Stimulated activated CD4-positive, alpha-beta T cell treated with anti-CD3 and anti-CD28 coated beads, Interleukin-4, amount 100 ng/mL, for 1 hour (primary cell): ENCODE results near the gene CUL4A.
"Not testable (repeated sequence)": the region's sequence is repeated elsewhere in the genome, so short reads cannot be mapped to it uniquely, and the experiment has no call there.

Experiments
- DNase-seq: peaks from one replicate; pipeline ENCODE4 v3.0.0-alpha.2; 2020

Gene CUL4A

GRCh38 chr13:113297370-113298042, 88.1 kb downstream of the CUL4A start:
- peak; percentile 29 for DNase-seq

DNA sequence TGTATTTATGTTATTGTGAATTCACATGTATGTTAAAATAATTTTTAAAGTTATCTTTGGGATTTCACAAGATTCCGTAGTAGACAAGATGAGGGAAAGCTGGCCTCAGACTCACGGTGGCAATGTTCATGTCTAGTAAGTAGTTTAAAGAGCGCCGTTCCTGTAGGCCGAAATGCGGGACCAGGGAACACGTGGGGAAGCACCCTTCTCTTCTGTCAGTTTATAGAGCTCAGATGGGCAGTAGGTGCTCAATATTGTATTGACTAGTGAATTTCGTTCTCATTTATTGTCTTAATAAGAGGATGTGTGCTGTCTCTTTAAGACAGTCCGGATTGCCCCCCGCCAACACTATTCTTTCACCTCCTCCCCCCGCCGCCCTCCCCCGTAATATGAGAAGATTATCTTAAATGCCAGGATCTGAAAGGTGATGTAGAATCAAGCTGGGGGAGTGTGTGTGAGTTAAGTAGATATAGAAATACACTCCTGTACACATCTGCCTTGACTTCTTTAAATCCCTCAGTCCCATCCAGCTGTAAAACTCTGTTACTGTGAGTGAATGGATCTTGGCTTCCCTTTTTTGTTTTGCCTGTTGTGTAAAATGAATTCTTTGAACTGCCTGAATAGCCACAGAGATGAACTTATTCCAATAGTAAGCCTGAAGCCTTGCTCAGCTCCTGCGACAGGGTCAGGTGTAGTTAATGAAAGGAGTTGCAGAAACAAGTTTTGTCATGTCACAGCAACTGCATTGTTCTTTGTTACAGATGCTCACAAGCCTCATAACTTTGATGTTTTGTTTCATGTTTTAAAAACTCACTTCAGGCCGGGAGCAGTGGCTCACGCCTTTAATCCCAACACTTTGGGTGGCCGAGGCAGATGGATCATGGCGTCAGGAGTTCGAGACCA, 88.9 kb downstream of the CUL4A start:
- DNase-seq: no peak

GRCh38 chr13:113299951-113300350, 90.5 kb downstream of the CUL4A start:
- no peak for DNase-seq

GRCh38 chr13:113302986-113303385, 93.6 kb downstream of the CUL4A start:
- no peak for DNase-seq

DNA sequence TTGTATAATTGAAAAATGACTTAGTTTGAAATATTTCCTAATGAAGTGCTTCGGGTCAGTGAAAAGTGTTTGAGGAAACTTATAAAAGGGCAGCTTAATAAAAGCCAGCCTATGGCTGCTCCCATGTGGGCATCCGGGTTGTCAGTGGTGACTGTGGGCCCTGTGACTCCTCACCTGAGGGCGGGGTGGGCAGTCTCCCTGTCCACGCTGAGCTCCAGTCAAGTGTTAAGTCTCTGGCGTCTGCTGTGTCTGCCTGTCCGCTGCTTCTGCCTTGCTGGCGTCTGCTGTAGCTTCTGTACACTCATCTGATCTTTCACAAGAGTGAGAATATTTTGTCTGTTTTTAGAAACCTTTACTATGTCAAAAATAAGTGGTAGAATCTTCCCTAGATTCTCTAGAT, 94.7 kb downstream of the CUL4A start:
- no peak for DNase-seq

DNA sequence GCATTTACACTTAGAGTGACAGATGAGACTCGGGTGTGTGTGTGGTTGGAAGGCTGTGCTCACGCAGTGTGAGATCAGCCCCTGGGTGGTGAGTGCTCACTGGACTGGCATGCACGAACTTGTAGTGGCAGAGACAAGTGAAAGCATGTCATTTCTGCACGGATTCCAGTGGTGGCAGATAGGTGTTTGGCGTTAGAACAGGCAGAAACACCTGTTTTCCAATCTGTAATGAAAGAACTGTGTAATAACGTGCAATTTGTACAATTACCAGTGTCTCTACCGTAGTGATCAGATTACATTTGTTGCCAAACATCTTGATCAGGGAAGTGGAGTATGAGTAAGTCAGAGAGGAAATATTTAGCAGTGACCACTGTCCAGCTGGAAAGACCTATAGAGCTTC, 95.8 kb downstream of the CUL4A start:
- no peak for DNase-seq

- DNase-seq: no peak
These were observed 98.1 kb downstream of the CUL4A start for GRCh38 chr13:113307491-113307890.

- no peak for DNase-seq
These were observed 100.1 kb downstream of the CUL4A start for GRCh38 chr13:113309473-113309872.

DNA sequence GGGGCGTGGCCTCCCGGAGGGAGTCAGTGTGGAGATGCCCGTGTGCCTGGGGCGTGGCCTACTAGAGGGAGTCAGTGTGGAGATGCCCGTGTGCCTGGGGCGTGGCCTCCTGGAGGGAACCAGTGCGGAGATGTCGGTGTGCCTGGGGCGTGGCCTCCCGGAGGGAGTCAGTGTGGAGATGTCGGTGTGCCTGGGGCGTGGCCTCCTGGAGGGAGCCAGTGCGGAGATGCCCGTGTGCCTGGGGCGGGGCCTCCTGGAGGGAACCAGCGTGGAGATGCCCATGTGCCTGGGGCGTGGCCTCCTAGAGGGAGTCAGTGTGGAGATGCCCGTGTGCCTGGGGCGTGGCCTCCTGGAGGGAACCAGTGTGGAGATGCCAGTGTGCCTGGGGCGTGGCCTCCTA, 104.7 kb downstream of the CUL4A start:
- not testable (repeated sequence) for DNase-seq

GRCh38 chr13:113314895-113315470, 105.6 kb downstream of the CUL4A start:
- DNase-seq: not testable (repeated sequence)

DNA sequence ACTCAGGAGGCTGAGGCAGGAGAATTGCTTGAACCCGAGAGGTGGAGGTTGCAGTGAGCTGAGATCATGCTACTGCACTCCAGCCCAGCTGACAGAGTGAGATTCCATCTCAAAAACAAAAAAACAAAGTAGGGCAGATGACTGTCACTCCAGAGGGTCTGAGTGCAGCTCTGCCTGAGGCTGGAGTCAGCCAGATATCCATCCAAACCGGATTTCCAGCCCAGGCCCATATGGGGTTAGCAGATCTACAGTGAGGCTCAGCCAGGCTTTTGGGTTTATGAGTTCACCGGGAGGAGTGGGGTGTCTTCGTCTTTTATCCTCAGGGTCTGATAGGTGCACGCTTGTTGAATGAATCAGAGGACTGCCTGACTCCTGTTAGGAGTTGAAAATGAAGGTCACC, 106.6 kb downstream of the CUL4A start:
- no peak for DNase-seq
